ENCODE measurements around the gene FYTTD1. TPM values are rescaled to one million over a fixed set of nuclear protein-coding genes. Genes with fewer than 3 reads are reported as not detected.

The FYTTD1 gene
- total and polyA plus RNA-seq, 4 donors, result 12.1 to 90.2 (median 29.2) TPM

- H3K9ac ChIP-seq (ENCODE audit: insufficient read depth in 1 of 2, low read length in 2 of 2), result peak overlapping the region; percentile 57 to 99
- H3K4me3 ChIP-seq, result peak overlapping the region; percentile 94
- H3K27ac ChIP-seq (ENCODE audit: low read depth in 1 of 2, low read length in 1 of 2), result peak overlapping the region; percentile 98 to 100
- no peaks in the 10 kb centered on the region for H3K9me3 ChIP-seq (ENCODE audit: control insufficient read depth in 4 of 4, insufficient read depth in 3 of 4, low read length in 3 of 4)
- ATAC-seq (ENCODE audit: insufficient read depth, low FRiP score) (peak; percentile 23), DNase-seq (peak; percentile 26 to 56 (median 55))
- no peaks in the 10 kb centered on the region for H3K27me3 ChIP-seq (ENCODE audit: control insufficient read depth in 3 of 3, insufficient read depth in 3 of 3, low read length in 2 of 3)
- TF ChIP-seq CTCF (IDR thresholded peaks at IDR 0.05; ENCODE audit: control extremely low read depth, extremely low read depth), result no peak
- peaks cover 0 to 22% (median 6%) of the 10 kb centered on the region in 5 donors for H3K4me1 ChIP-seq (ENCODE audit: control insufficient read depth in 5 of 5, insufficient read depth in 5 of 5, low read length in 5 of 5)
- H3K36me3 ChIP-seq (ENCODE audit: control insufficient read depth in 4 of 4, insufficient read depth in 4 of 4, low read length in 4 of 4), result peaks cover 0 to 3% (median 0%) of the 10 kb centered on the region in 4 donors
- WGBS, 2 donors, result 16 to 21% methylated on average over 25 of the region's 25 CpGs
Observed at GRCh38 chr3:197791892-197792647, 42.4 kb downstream of the FYTTD1 start.

GRCh38 chr3:197793247-197793646 is 43.6 kb downstream of the FYTTD1 start:
- Histone ChIP-seq H3K9ac (ENCODE audit: insufficient read depth in 1 of 2, low read length in 2 of 2) (peak overlapping the region in 1 of 2 donors; percentile 43), H3K36me3 (ENCODE audit: control insufficient read depth in 4 of 4, insufficient read depth in 4 of 4, low read length in 4 of 4) (peaks cover 0 to 3% (median 0%) of the 10 kb centered on the region in 4 donors), H3K27me3 (ENCODE audit: control insufficient read depth in 3 of 3, insufficient read depth in 3 of 3, low read length in 2 of 3) (no peaks in the 10 kb centered on the region), H3K9me3 (ENCODE audit: control insufficient read depth in 4 of 4, insufficient read depth in 3 of 4, low read length in 3 of 4) (no peaks in the 10 kb centered on the region), H3K4me1 (ENCODE audit: control insufficient read depth in 5 of 5, insufficient read depth in 5 of 5, low read length in 5 of 5) (peaks cover 0 to 17% (median 0%) of the 10 kb centered on the region in 5 donors), H3K27ac (ENCODE audit: low read depth in 1 of 2, low read length in 1 of 2) (no peak overlapping the region), H3K4me3 (no peak overlapping the region)
- 24 to 41% methylated on average over 2 of the region's 2 CpGs for WGBS, 2 donors
- no peak for ATAC-seq (ENCODE audit: insufficient read depth, low FRiP score)
- no peak for TF ChIP-seq CTCF (IDR thresholded peaks at IDR 0.05; ENCODE audit: control extremely low read depth, extremely low read depth)
- no peak for DNase-seq

DNA sequence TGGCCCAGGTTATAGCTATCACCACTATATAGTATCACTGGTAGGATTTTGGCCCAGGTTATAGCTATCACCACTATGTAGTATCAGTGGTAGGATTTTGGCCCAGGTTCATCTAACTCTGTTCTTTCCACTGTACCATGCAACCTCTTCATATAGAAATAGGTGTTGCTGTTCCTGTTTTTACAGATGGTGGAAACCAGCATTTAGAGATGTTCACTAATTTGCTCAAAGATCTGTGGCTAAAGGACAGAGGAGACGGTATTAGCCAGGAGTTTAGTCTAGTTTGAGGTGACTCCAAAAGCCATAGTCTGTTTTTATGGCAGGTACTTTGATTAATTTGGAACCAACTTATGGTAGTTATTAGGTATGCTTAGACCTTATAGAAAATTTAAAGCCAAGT is 44.4 kb downstream of the FYTTD1 start:
- Histone ChIP-seq H3K27me3 (ENCODE audit: control insufficient read depth in 3 of 3, insufficient read depth in 3 of 3, low read length in 2 of 3) (no peaks in the 10 kb centered on the region), H3K27ac (ENCODE audit: low read depth in 1 of 2, low read length in 1 of 2) (no peak overlapping the region), H3K4me1 (ENCODE audit: control insufficient read depth in 5 of 5, insufficient read depth in 5 of 5, low read length in 5 of 5) (peaks cover 0 to 20% (median 0%) of the 10 kb centered on the region in 5 donors), H3K4me3 (no peak overlapping the region), H3K36me3 (ENCODE audit: control insufficient read depth in 4 of 4, insufficient read depth in 4 of 4, low read length in 4 of 4) (no peaks in the 10 kb centered on the region), H3K9me3 (ENCODE audit: control insufficient read depth in 4 of 4, insufficient read depth in 3 of 4, low read length in 3 of 4) (no peaks in the 10 kb centered on the region), H3K9ac (ENCODE audit: insufficient read depth in 1 of 2, low read length in 2 of 2) (no peak overlapping the region)
- ATAC-seq (ENCODE audit: insufficient read depth, low FRiP score) (no peak), DNase-seq (no peak)
- no peak for TF ChIP-seq CTCF (IDR thresholded peaks at IDR 0.05; ENCODE audit: control extremely low read depth, extremely low read depth)
- 93 to 96% methylated on average over 1 of the region's 1 CpG for WGBS, 2 donors

Measured in lung (tissue), 12 donors.